GM23338 (cell line): ENCODE results near the gene PNLIPRP2. TPM values are rescaled to one million over a fixed set of nuclear protein-coding genes. Genes with fewer than 3 reads are reported as not detected.

Experiments
- ATAC-seq: fragments of 200-7000 bp; cut with Tn5 transposase; 3 replicates; pipeline ENCODE4 v1.9.1; 2020
- DNase-seq: peaks from one replicate; pipeline ENCODE4 v3.0.0-alpha.2; 2015; ENCODE audit warnings: low spot score
- H2AFZ ChIP-seq: fragments of 200-600 bp; sonication (generic); 2 replicates; pipeline ENCODE4 v1.8.0; 2016; ENCODE audit warnings: antibody characterized with exemption, mild to moderate bottlenecking, moderate library complexity
- H3F3A ChIP-seq: fragments of 200-600 bp; sonication (generic); replicated peaks from 2 replicates; pipeline ENCODE4 v1.8.0; 2017; ENCODE audit warnings: antibody characterized with exemption, mixed run types, low read depth
- H3K27ac ChIP-seq: fragments of 200-600 bp; sonication (generic); 2 replicates; pipeline ENCODE4 v1.6.1; 2016; ENCODE audit warnings: low read depth
- H3K27me3 ChIP-seq: fragments of 200-600 bp; sonication (generic); 2 replicates; pipeline ENCODE4 v1.8.0; 2016; ENCODE audit warnings: mild to moderate bottlenecking, mixed run types, moderate library complexity; ENCODE audit not compliant: insufficient read depth
- H3K36me3 ChIP-seq: fragments of 200-600 bp; sonication (generic); 2 replicates; pipeline ENCODE4 v1.8.0; 2016; ENCODE audit warnings: mild to moderate bottlenecking; ENCODE audit not compliant: insufficient read depth
- H3K4me1 ChIP-seq: fragments of 200-600 bp; sonication (generic); 2 replicates; pipeline ENCODE4 v1.8.0; 2016; ENCODE audit warnings: mild to moderate bottlenecking, moderate library complexity; ENCODE audit not compliant: insufficient read depth
- H3K4me2 ChIP-seq: fragments of 200-600 bp; sonication (generic); 2 replicates; pipeline ENCODE4 v1.7.1; 2017; ENCODE audit warnings: mixed run types
- H3K4me3 ChIP-seq: fragments of 200-600 bp; sonication (generic); 2 replicates; pipeline ENCODE4 v1.6.1; 2016; ENCODE audit warnings: mixed run types
- H3K79me2 ChIP-seq: fragments of 200-600 bp; sonication (generic); replicated peaks from 2 replicates; pipeline ENCODE4 v1.8.0; 2017; ENCODE audit warnings: mild to moderate bottlenecking; ENCODE audit not compliant: insufficient read depth
- H3K9me2 ChIP-seq: fragments of 200-600 bp; sonication (generic); 2 replicates; pipeline ENCODE4 v1.8.0; 2017; ENCODE audit not compliant: insufficient read depth
- H4K20me1 ChIP-seq: fragments of 200-600 bp; sonication (generic); replicated peaks from 2 replicates; pipeline ENCODE4 v1.8.0; 2017; ENCODE audit warnings: mild to moderate bottlenecking; ENCODE audit not compliant: insufficient read depth
- H3K27ac Mint-ChIP-seq: 2 replicates; pipeline ENCODE4 v1.8.0; 2020; ENCODE audit warnings: inconsistent platforms, mild to moderate bottlenecking, moderate library complexity, mixed read lengths
- H3K27me3 Mint-ChIP-seq: 3 replicates; pipeline ENCODE4 v1.8.0; 2022; ENCODE audit warnings: low read depth, mild to moderate bottlenecking, moderate library complexity, mixed read lengths, inconsistent platforms; ENCODE audit not compliant: insufficient read depth, poor library complexity
- H3K36me3 Mint-ChIP-seq: 3 replicates; pipeline ENCODE4 v1.8.0; 2021; ENCODE audit warnings: low read depth, mild to moderate bottlenecking, inconsistent platforms, moderate library complexity, mixed read lengths
- H3K4me1 Mint-ChIP-seq: 3 replicates; pipeline ENCODE4 v1.8.0; 2020; ENCODE audit warnings: mild to moderate bottlenecking, inconsistent platforms, mixed read lengths
- H3K4me3 Mint-ChIP-seq: 3 replicates; pipeline ENCODE4 v1.8.0; 2021; ENCODE audit warnings: moderate library complexity, mild to moderate bottlenecking, inconsistent platforms, mixed read lengths
- H3K9me3 Mint-ChIP-seq: 3 replicates; pipeline ENCODE4 v1.8.0; 2020; ENCODE audit warnings: moderate library complexity, mild to moderate bottlenecking, inconsistent platforms, mixed read lengths
- EZH2 ChIP-seq: fragments of 200-600 bp; sonication (generic); IDR thresholded peaks from one replicate; pipeline ENCODE4 v1.8.0; 2017; ENCODE audit warnings: antibody characterized with exemption, mild to moderate bottlenecking, low read depth; ENCODE audit not compliant: unreplicated experiment
- EZH2phosphoT487 ChIP-seq: fragments of 200-600 bp; sonication (generic); IDR thresholded peaks from one replicate; pipeline ENCODE4 v1.8.1; 2018; ENCODE audit warnings: antibody characterized with exemption; ENCODE audit not compliant: unreplicated experiment
- JUNB ChIP-seq: IDR thresholded peaks from one replicate; pipeline ENCODE4 v1.6.1; 2016; ENCODE audit warnings: antibody characterized with exemption; ENCODE audit not compliant: unreplicated experiment
- NANOG ChIP-seq: IDR thresholded peaks from 2 replicates; pipeline ENCODE4 v1.6.1; 2016; ENCODE audit warnings: antibody characterized with exemption, borderline replicate concordance
- POLR2AphosphoS5 ChIP-seq: IDR thresholded peaks from 2 replicates; pipeline ENCODE4 v1.6.1; 2016; ENCODE audit warnings: antibody characterized with exemption, low read depth
- REST ChIP-seq: IDR thresholded peaks from one replicate; pipeline ENCODE4 v1.6.1; 2018; ENCODE audit warnings: antibody characterized with exemption; ENCODE audit not compliant: unreplicated experiment
- STAT1 ChIP-seq: IDR thresholded peaks from one replicate; pipeline ENCODE4 v1.6.1; 2016; ENCODE audit warnings: antibody characterized with exemption; ENCODE audit not compliant: unreplicated experiment
- ZNF114 ChIP-seq: fragments of 250-450 bp; sonication (Bioruptor Pico); IDR thresholded peaks from 2 replicates; pipeline ENCODE4 v1.5.0; 2020; ENCODE audit warnings: mild to moderate bottlenecking, moderate library complexity
- ZNF331 ChIP-seq: fragments of 250-450 bp; sonication (Bioruptor Pico); IDR thresholded peaks from 2 replicates; pipeline ENCODE4 v1.5.0; 2020; ENCODE audit warnings: low read depth, mild to moderate bottlenecking, moderate library complexity
- polyA plus RNA-seq: library from polyadenylated mRNA; unstranded; fragments of >200 nt; fragmentation: Nextera tagmentation; extraction: Ambion mirVana; gene quantifications from 2 replicates; pipeline ENCODE4 v1.2.1, GENCODE V29; 2016
- total RNA-seq: library from RNA; depleted of rRNA; stranded (reverse); fragments of >200 nt; shearing (Covaris generic); gene quantifications from 2 replicates; pipeline ENCODE4 v1.2.3, GENCODE V29; 2014
- TF ChIP-seq, protein P1 (sequence below): fragments of 250-450 bp; sonication (Bioruptor Pico); IDR thresholded peaks from 2 replicates; pipeline ENCODE4 v1.5.0; 2020; ENCODE audit warnings: mild to moderate bottlenecking, moderate library complexity

PNLIPRP2 gene
- total and polyA plus RNA-seq, 2 experiments from 2014 or later = 0.24 TPM; not detected in 1

GRCh38 chr10:116656044-116656443, 35.3 kb downstream of the PNLIPRP2 start:
- DNase-seq = no peak
- no peak overlapping the region for H3K4me2 ChIP-seq
- TF ChIP-seq STAT1 = no peak
- TF ChIP-seq NANOG = no peak
- TF ChIP-seq JUNB = no peak
- no peak overlapping the region for H3K4me3 ChIP-seq
- H3K36me3 Mint-ChIP-seq = no peaks in the 10 kb centered on the region
- H4K20me1 ChIP-seq = no peaks in the 10 kb centered on the region
- ATAC-seq = no peak
- H3K27me3 ChIP-seq = no peaks in the 10 kb centered on the region
- H3K9me2 ChIP-seq = 0 out of 2 replicates have a peak, but pooled peaks cover 3% of the 10 kb centered on the region
- H3K27ac Mint-ChIP-seq = no peak overlapping the region
- peaks cover 2% of the 10 kb centered on the region for H3K27me3 Mint-ChIP-seq
- no peak overlapping the region for H2AFZ ChIP-seq
- no peaks in the 10 kb centered on the region for H3K79me2 ChIP-seq
- H3K9me3 Mint-ChIP-seq = no peaks in the 10 kb centered on the region
- no peak overlapping the region for H3K4me3 Mint-ChIP-seq
- no peaks in the 10 kb centered on the region; the same call in 2 of the 3 replicates for H3K4me1 Mint-ChIP-seq
- no peaks in the 10 kb centered on the region for H3F3A ChIP-seq
- no peaks in the 10 kb centered on the region for H3K4me1 ChIP-seq
- no peak overlapping the region for H3K27ac ChIP-seq
- H3K36me3 ChIP-seq = no peaks in the 10 kb centered on the region

DNA sequence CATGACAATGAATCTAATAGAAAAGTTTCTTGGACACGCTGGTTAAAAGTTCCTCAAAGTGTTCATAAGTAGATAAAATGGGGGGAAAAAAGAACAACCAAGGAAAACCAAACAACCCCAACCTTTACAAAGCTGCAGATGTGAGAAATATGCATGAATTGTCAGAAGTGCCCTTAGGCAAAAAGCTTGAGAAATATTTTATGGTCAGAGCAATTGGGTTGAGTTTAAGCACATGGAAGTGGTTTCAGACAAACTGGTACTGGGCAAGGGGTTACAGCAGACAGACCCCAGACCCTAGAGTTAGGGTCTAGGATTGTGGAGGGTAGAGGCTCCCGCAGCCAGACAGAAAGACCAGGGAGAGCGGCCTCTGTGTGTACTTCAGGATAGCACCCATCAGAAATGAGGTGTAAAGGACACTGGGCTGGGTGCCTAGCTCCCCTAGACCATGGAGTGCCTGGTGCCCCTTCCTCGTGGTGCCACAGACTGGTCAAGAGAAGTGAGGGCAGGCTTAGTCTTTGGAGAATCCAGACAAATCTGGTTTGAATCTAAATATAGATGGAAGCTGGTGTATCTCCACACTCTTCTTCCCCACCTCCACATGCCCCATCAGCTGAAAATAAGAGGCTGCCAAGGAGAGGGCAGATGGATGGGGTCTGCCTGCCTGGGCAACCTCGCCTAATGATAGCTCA, 37.3 kb downstream of the PNLIPRP2 start:
- no peaks in the 10 kb centered on the region for H3K4me1 ChIP-seq
- no peak overlapping the region for H2AFZ ChIP-seq
- Mint-ChIP-seq H3K27ac (no peak overlapping the region), H3K36me3 (peaks cover 5% of the 10 kb centered on the region; the same call in 2 of the 3 replicates), H3K4me3 (no peak overlapping the region), H3K9me3 (no peaks in the 10 kb centered on the region), H3K4me1 (no peaks in the 10 kb centered on the region; the same call in 2 of the 3 replicates), H3K27me3 (peaks cover 2% of the 10 kb centered on the region)
- 0 out of 2 replicates have a peak, but pooled peaks cover 3% of the 10 kb centered on the region for H3K9me2 ChIP-seq
- no peak overlapping the region for H3K4me3 ChIP-seq
- no peaks in the 10 kb centered on the region for H3K79me2 ChIP-seq
- no peaks in the 10 kb centered on the region for H4K20me1 ChIP-seq
- H3K27ac ChIP-seq = no peak overlapping the region
- H3K27me3 ChIP-seq = no peaks in the 10 kb centered on the region
- no peaks in the 10 kb centered on the region for H3F3A ChIP-seq
- no peaks in the 10 kb centered on the region for H3K36me3 ChIP-seq
- no peak overlapping the region for H3K4me2 ChIP-seq
- ATAC-seq = no peak
- no peak for DNase-seq
- TF ChIP-seq ZNF114 (CRISPR knock-in tag) = no peak
- no peak for TF ChIP-seq POLR2AphosphoS5
- no peak for TF ChIP-seq EZH2
- no peak for TF ChIP-seq EZH2phosphoT487
- TF ChIP-seq JUNB = no peak
- no peak for TF ChIP-seq NANOG
- no peak for TF ChIP-seq ZNF331 (CRISPR knock-in tag)
- TF ChIP-seq, protein P1, sequence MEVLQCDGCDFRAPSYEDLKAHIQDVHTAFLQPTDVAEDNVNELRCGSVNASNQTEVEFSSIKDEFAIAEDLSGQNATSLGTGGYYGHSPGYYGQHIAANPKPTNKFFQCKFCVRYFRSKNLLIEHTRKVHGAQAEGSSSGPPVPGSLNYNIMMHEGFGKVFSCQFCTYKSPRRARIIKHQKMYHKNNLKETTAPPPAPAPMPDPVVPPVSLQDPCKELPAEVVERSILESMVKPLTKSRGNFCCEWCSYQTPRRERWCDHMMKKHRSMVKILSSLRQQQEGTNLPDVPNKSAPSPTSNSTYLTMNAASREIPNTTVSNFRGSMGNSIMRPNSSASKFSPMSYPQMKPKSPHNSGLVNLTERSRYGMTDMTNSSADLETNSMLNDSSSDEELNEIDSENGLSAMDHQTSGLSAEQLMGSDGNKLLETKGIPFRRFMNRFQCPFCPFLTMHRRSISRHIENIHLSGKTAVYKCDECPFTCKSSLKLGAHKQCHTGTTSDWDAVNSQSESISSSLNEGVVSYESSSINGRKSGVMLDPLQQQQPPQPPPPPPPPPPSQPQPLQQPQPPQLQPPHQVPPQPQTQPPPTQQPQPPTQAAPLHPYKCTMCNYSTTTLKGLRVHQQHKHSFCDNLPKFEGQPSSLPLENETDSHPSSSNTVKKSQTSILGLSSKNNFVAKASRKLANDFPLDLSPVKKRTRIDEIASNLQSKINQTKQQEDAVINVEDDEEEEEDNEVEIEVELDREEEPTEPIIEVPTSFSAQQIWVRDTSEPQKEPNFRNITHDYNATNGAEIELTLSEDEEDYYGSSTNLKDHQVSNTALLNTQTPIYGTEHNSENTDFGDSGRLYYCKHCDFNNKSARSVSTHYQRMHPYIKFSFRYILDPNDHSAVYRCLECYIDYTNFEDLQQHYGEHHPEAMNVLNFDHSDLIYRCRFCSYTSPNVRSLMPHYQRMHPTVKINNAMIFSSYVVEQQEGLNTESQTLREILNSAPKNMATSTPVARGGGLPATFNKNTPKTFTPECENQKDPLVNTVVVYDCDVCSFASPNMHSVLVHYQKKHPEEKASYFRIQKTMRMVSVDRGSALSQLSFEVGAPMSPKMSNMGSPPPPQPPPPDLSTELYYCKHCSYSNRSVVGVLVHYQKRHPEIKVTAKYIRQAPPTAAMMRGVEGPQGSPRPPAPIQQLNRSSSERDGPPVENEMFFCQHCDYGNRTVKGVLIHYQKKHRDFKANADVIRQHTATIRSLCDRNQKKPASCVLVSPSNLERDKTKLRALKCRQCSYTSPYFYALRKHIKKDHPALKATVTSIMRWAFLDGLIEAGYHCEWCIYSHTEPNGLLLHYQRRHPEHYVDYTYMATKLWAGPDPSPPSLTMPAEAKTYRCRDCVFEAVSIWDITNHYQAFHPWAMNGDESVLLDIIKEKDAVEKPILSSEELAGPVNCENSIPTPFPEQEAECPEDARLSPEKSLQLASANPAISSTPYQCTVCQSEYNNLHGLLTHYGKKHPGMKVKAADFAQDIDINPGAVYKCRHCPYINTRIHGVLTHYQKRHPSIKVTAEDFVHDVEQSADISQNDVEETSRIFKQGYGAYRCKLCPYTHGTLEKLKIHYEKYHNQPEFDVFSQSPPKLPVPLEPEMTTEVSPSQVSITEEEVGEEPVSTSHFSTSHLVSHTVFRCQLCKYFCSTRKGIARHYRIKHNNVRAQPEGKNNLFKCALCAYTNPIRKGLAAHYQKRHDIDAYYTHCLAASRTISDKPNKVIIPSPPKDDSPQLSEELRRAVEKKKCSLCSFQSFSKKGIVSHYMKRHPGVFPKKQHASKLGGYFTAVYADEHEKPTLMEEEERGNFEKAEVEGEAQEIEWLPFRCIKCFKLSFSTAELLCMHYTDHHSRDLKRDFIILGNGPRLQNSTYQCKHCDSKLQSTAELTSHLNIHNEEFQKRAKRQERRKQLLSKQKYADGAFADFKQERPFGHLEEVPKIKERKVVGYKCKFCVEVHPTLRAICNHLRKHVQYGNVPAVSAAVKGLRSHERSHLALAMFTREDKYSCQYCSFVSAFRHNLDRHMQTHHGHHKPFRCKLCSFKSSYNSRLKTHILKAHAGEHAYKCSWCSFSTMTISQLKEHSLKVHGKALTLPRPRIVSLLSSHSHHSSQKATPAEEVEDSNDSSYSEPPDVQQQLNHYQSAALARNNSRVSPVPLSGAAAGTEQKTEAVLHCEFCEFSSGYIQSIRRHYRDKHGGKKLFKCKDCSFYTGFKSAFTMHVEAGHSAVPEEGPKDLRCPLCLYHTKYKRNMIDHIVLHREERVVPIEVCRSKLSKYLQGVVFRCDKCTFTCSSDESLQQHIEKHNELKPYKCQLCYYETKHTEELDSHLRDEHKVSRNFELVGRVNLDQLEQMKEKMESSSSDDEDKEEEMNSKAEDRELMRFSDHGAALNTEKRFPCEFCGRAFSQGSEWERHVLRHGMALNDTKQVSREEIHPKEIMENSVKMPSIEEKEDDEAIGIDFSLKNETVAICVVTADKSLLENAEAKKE (CRISPR knock-in tag) = no peak
- TF ChIP-seq REST = no peak
